ENCODE results near the gene NTN4.
A peak's percentile ranks its signal among the peaks of the same experiment; 100 is the strongest.
"Not testable (repeated sequence)": the region's sequence is repeated elsewhere in the genome, so short reads cannot be mapped to it uniquely, and the experiment has no call there.

NTN4 gene

GRCh38 chr12:95621725-95622124 is 168.8 kb downstream of the NTN4 start:
- no peak for DNase-seq

GRCh38 chr12:95620171-95620570 is 170.4 kb downstream of the NTN4 start:
- DNase-seq = no peak

GRCh38 chr12:95616470-95616869 is 174.1 kb downstream of the NTN4 start:
- DNase-seq = not testable (repeated sequence)

DNA sequence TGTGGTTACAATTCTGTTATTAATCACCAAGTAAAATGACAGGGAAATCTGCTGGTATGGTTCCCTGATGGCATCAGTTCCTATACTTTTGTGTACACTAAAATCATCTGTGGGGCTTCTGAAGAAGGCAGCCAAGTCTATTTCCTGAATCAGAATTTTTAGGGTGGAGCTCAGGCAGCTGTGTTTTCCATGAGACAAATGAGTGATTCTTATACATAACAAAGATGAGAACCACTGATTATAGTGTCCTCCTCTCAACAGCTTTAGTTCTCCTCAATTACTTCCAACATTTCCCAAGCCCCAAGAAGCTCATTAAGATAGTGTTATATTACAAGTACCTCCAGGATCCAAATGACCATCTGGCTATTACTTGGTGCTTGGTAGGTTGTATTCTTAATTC is 174.8 kb downstream of the NTN4 start:
- peak; percentile 78 for DNase-seq

- DNase-seq = no peak
These were observed 176.1 kb downstream of the NTN4 start for GRCh38 chr12:95614390-95614982.

GRCh38 chr12:95613021-95613420 is 177.5 kb downstream of the NTN4 start:
- peak; percentile 50 for DNase-seq

DNA sequence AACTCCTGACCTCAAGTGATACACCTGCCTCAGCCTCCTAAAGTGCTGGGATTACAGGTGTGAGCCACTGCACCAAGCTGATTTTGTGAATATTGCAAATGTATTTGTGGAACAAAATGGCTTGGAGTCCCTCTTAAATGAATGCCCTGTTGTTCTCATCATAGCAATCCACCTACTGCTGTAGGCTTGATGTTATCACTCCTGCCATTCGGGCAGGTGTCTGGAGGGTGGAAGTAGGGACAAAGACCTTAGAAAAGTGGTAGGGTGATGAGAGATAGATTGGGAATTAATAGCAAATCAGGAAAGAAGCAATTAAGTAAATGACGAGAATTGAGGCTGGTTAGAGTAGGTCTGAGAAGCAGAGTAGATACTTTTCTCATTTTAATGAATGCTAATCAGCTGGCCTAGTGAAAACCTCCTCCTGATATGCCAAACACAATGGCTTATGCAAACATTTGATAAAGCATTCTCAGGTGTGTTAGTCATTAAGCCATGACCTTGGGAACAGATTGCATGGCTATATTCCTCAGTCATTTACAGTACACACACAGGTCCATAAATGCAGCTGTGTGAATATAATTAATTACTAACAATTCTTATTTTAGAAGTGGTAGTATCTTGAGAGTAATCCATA is 178.8 kb downstream of the NTN4 start:
- no peak for DNase-seq

GRCh38 chr12:95608252-95609033 is 182.1 kb downstream of the NTN4 start:
- peak; percentile 93 for DNase-seq

All from fibroblast of skin of back (primary cell).